Measurements from ENCODE around the gene ARR3.
"Not testable (repeated sequence)": the region's sequence is repeated elsewhere in the genome, so short reads cannot be mapped to it uniquely, and the experiment has no call there.

The ARR3 gene

GRCh38 chrX:70268034-70268433, at the start of gene ARR3:
Gene ARR3 (plus strand): TSS chrX:70268334. CDS start chrX:70269386, 1,052 bp downstream.
- no peaks in the 10 kb centered on the region for H3K27me3 ChIP-seq (ENCODE audit: control insufficient read depth, insufficient read depth, low read length)
- H3K9ac ChIP-seq (ENCODE audit: low read length), result no peak within 1 kb of the TSS
- no peaks in the 10 kb centered on the region for H3K36me3 ChIP-seq (ENCODE audit: control insufficient read depth, insufficient read depth, low read length)
- H3K4me1 ChIP-seq (ENCODE audit: control insufficient read depth, insufficient read depth, low read length), result no peaks in the 10 kb centered on the region
- H3K27ac ChIP-seq (ENCODE audit: low read depth, low read length), result no peak within 1 kb of the TSS
- no peak within 1 kb of the TSS for H3K4me3 ChIP-seq (ENCODE audit: low read length)

- no peak overlapping the region for H3K4me3 ChIP-seq (ENCODE audit: low read length)
- H3K27ac ChIP-seq (ENCODE audit: low read depth, low read length), result no peak overlapping the region
- H3K27me3 ChIP-seq (ENCODE audit: control insufficient read depth, insufficient read depth, low read length), result no peaks in the 10 kb centered on the region
- no peaks in the 10 kb centered on the region for H3K4me1 ChIP-seq (ENCODE audit: control insufficient read depth, insufficient read depth, low read length)
- no peaks in the 10 kb centered on the region for H3K36me3 ChIP-seq (ENCODE audit: control insufficient read depth, insufficient read depth, low read length)
- no peak overlapping the region for H3K9ac ChIP-seq (ENCODE audit: low read length)
These were observed 48.0 kb upstream of the ARR3 start for GRCh38 chrX:70219938-70220764.

GRCh38 chrX:70226048-70226447, 42.1 kb upstream of the ARR3 start:
- Histone ChIP-seq H3K9ac (ENCODE audit: low read length) (no peak overlapping the region), H3K27ac (ENCODE audit: low read depth, low read length) (no peak overlapping the region), H3K36me3 (ENCODE audit: control insufficient read depth, insufficient read depth, low read length) (no peaks in the 10 kb centered on the region), H3K27me3 (ENCODE audit: control insufficient read depth, insufficient read depth, low read length) (peaks cover 2% of the 10 kb centered on the region), H3K4me3 (ENCODE audit: low read length) (no peak overlapping the region), H3K4me1 (ENCODE audit: control insufficient read depth, insufficient read depth, low read length) (no peaks in the 10 kb centered on the region)

- no peak overlapping the region for H3K4me3 ChIP-seq (ENCODE audit: low read length)
- H3K36me3 ChIP-seq (ENCODE audit: control insufficient read depth, insufficient read depth, low read length), result no peaks in the 10 kb centered on the region
- peaks cover 2% of the 10 kb centered on the region for H3K27me3 ChIP-seq (ENCODE audit: control insufficient read depth, insufficient read depth, low read length)
- no peak overlapping the region for H3K27ac ChIP-seq (ENCODE audit: low read depth, low read length)
- H3K9ac ChIP-seq (ENCODE audit: low read length), result no peak overlapping the region
- H3K4me1 ChIP-seq (ENCODE audit: control insufficient read depth, insufficient read depth, low read length), result no peaks in the 10 kb centered on the region
These were observed 41.4 kb upstream of the ARR3 start for GRCh38 chrX:70226687-70227086.

- H3K4me1 ChIP-seq (ENCODE audit: control insufficient read depth, insufficient read depth, low read length), result no peaks in the 10 kb centered on the region
- H3K27ac ChIP-seq (ENCODE audit: low read depth, low read length), result no peak overlapping the region
- H3K36me3 ChIP-seq (ENCODE audit: control insufficient read depth, insufficient read depth, low read length), result no peaks in the 10 kb centered on the region
- no peaks in the 10 kb centered on the region for H3K27me3 ChIP-seq (ENCODE audit: control insufficient read depth, insufficient read depth, low read length)
- H3K4me3 ChIP-seq (ENCODE audit: low read length), result no peak overlapping the region
- H3K9ac ChIP-seq (ENCODE audit: low read length), result no peak overlapping the region
These were observed 36.5 kb upstream of the ARR3 start for GRCh38 chrX:70231666-70232065.

GRCh38 chrX:70234355-70234754, 33.8 kb upstream of the ARR3 start, which contains the start of gene AWAT1:
Gene AWAT1 (plus strand): TSS chrX:70234655. CDS start chrX:70234696, 41 bp downstream.
- Histone ChIP-seq H3K4me3 (ENCODE audit: low read length) (no peak within 1 kb of the TSS), H3K27ac (ENCODE audit: low read depth, low read length) (no peak within 1 kb of the TSS), H3K9ac (ENCODE audit: low read length) (no peak within 1 kb of the TSS), H3K36me3 (ENCODE audit: control insufficient read depth, insufficient read depth, low read length) (no peaks in the 10 kb centered on the region), H3K4me1 (ENCODE audit: control insufficient read depth, insufficient read depth, low read length) (no peaks in the 10 kb centered on the region), H3K27me3 (ENCODE audit: control insufficient read depth, insufficient read depth, low read length) (no peaks in the 10 kb centered on the region)

- Histone ChIP-seq H3K27me3 (ENCODE audit: control insufficient read depth, insufficient read depth, low read length) (no peaks in the 10 kb centered on the region), H3K4me3 (ENCODE audit: low read length) (no peak overlapping the region), H3K4me1 (ENCODE audit: control insufficient read depth, insufficient read depth, low read length) (no peaks in the 10 kb centered on the region), H3K36me3 (ENCODE audit: control insufficient read depth, insufficient read depth, low read length) (no peaks in the 10 kb centered on the region), H3K9ac (ENCODE audit: low read length) (no peak overlapping the region), H3K27ac (ENCODE audit: low read depth, low read length) (no peak overlapping the region)
These were observed 27.4 kb upstream of the ARR3 start for GRCh38 chrX:70240751-70241150.

- Histone ChIP-seq H3K36me3 (ENCODE audit: control insufficient read depth, insufficient read depth, low read length) (no peaks in the 10 kb centered on the region), H3K4me3 (ENCODE audit: low read length) (no peak overlapping the region), H3K27me3 (ENCODE audit: control insufficient read depth, insufficient read depth, low read length) (no peaks in the 10 kb centered on the region), H3K9ac (ENCODE audit: low read length) (no peak overlapping the region), H3K4me1 (ENCODE audit: control insufficient read depth, insufficient read depth, low read length) (no peaks in the 10 kb centered on the region), H3K27ac (ENCODE audit: low read depth, low read length) (no peak overlapping the region)
These were observed 26.6 kb upstream of the ARR3 start for GRCh38 chrX:70241501-70241900.

- H3K27me3 ChIP-seq (ENCODE audit: control insufficient read depth, insufficient read depth, low read length); H3K4me1 ChIP-seq (ENCODE audit: control insufficient read depth, insufficient read depth, low read length); H3K27ac ChIP-seq (ENCODE audit: low read depth, low read length); H3K9ac ChIP-seq (ENCODE audit: low read length); H3K36me3 ChIP-seq (ENCODE audit: control insufficient read depth, insufficient read depth, low read length); H3K4me3 ChIP-seq (ENCODE audit: low read length): not testable (repeated sequence)
These were observed 24.5 kb upstream of the ARR3 start for GRCh38 chrX:70243601-70244000.

GRCh38 chrX:70244881-70245280, 23.3 kb upstream of the ARR3 start:
- no peak overlapping the region for H3K27ac ChIP-seq (ENCODE audit: low read depth, low read length)
- no peaks in the 10 kb centered on the region for H3K27me3 ChIP-seq (ENCODE audit: control insufficient read depth, insufficient read depth, low read length)
- H3K4me3 ChIP-seq (ENCODE audit: low read length), result no peak overlapping the region
- no peaks in the 10 kb centered on the region for H3K36me3 ChIP-seq (ENCODE audit: control insufficient read depth, insufficient read depth, low read length)
- H3K9ac ChIP-seq (ENCODE audit: low read length), result no peak overlapping the region
- no peaks in the 10 kb centered on the region for H3K4me1 ChIP-seq (ENCODE audit: control insufficient read depth, insufficient read depth, low read length)

GRCh38 chrX:70247252-70247651, 20.9 kb upstream of the ARR3 start:
- no peak overlapping the region for H3K4me3 ChIP-seq (ENCODE audit: low read length)
- no peaks in the 10 kb centered on the region for H3K36me3 ChIP-seq (ENCODE audit: control insufficient read depth, insufficient read depth, low read length)
- H3K27ac ChIP-seq (ENCODE audit: low read depth, low read length), result no peak overlapping the region
- H3K27me3 ChIP-seq (ENCODE audit: control insufficient read depth, insufficient read depth, low read length), result no peaks in the 10 kb centered on the region
- no peaks in the 10 kb centered on the region for H3K4me1 ChIP-seq (ENCODE audit: control insufficient read depth, insufficient read depth, low read length)
- H3K9ac ChIP-seq (ENCODE audit: low read length), result no peak overlapping the region

GRCh38 chrX:70252491-70252890, 15.6 kb upstream of the ARR3 start:
- Histone ChIP-seq H3K27ac (ENCODE audit: low read depth, low read length) (no peak overlapping the region), H3K27me3 (ENCODE audit: control insufficient read depth, insufficient read depth, low read length) (no peaks in the 10 kb centered on the region), H3K36me3 (ENCODE audit: control insufficient read depth, insufficient read depth, low read length) (no peaks in the 10 kb centered on the region), H3K4me1 (ENCODE audit: control insufficient read depth, insufficient read depth, low read length) (no peaks in the 10 kb centered on the region), H3K9ac (ENCODE audit: low read length) (no peak overlapping the region), H3K4me3 (ENCODE audit: low read length) (no peak overlapping the region)

Data from rectal smooth muscle tissue (tissue), 1 donor.